OCI-LY1 (cell line): Measurements from ENCODE around the gene HYAL3.

Experiments used
- CTCF ChIP-seq: fragments of 200-600 bp; sonication (generic), shearing (Covaris generic); IDR thresholded peaks from 2 replicates; pipeline ENCODE4 v1.5.1; 2017; ENCODE audit warnings: mild to moderate bottlenecking, antibody characterized with exemption, low read length, moderate library complexity, mixed read lengths
- EZH2 ChIP-seq: fragments of 200-600 bp; sonication (generic), shearing (Covaris generic); IDR thresholded peaks from 2 replicates; pipeline ENCODE4 v1.8.0; 2017; ENCODE audit warnings: borderline replicate concordance, mixed run types, mild to moderate bottlenecking, antibody characterized with exemption, low read length, moderate library complexity, mixed read lengths

GRCh38 chr3:50275996-50276761 is 23.0 kb downstream of the HYAL3 start:
- no peak for TF ChIP-seq CTCF
- TF ChIP-seq EZH2: no peak
